Measurements from ENCODE around the gene ZNF771. TPM values are rescaled to one million over a fixed set of nuclear protein-coding genes. Genes with fewer than 3 reads are reported as not detected.

The ZNF771 gene
- total and polyA plus RNA-seq, 9 of the 15 experiments (the other 6 are each of a cell fraction or from before 2014, with no cell fraction given), result 1.5 to 12.6 (median 4.4) TPM

DNA sequence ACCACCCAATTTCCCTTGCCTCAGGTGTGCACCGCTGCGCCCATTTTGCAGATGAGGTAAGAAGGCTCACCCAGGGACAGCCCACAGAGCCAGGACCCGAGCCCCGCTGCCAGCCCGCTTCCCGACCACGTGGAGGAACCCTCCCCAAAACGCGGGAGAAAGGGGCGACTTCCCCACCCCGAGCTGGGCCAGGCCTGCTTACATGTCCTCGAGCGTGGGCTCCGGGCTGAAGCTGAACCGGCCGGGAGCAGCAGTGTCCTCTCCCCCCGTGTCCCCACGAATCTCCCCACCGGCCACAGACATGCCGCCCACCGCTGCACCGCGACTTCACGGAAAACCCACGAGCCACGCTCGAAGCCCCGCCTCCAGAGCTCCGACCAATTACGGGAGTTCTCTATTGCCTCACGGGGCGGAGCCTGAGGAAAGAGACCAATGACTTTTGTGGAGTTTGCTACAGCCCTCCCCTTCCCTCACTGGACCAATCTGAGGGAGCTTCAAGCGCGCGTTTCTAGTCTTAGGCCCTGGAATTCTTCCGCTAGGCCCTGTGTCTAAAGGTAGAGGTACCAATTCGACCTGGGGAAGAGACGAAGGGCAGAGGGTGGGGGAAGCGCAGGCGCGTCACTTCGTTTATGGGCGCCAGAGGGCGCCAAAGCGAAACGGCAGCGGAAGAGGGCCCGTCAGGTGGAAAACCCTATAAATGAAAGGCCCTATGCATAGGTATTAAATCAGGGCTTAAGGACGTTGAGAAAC lies 22.4 kb downstream of the ZNF771 start, which contains the start of gene DCTPP1 (continued):
- peak; percentile 29; the same call in 1 of the 2 replicates for TF ChIP-seq MXI1 (IDR thresholded peaks at IDR 0.05; ENCODE audit: low read depth, low read length)
- TF ChIP-seq ILF3 (IDR thresholded peaks at IDR 0.05; ENCODE audit: borderline replicate concordance), result no peak
- no peak for TF ChIP-seq ETV6 (IDR thresholded peaks at IDR 0.05; ENCODE audit: borderline replicate concordance in 1 of 2, low read depth in 2 of 2, low read length in 1 of 2)
- TF ChIP-seq ETV6 (CRISPR knock-in tag; IDR thresholded peaks at IDR 0.05; ENCODE audit: borderline replicate concordance), result no peak
- peak; percentile 45; the same call in 1 of the 2 replicates for TF ChIP-seq NR2C1 (IDR thresholded peaks at IDR 0.05)
- TF ChIP-seq NR2C1 (tag; IDR thresholded peaks at IDR 0.05), result no peak
- no peak for TF ChIP-seq KLF13 (tag; IDR thresholded peaks at IDR 0.05; ENCODE audit: borderline replicate concordance, low read depth)
- TF ChIP-seq SMAD4 (CRISPR knock-in tag; conservative IDR thresholded peaks at IDR 0.05), result peak; percentile 60
- TF ChIP-seq YY1 (IDR thresholded peaks at IDR 0.05; ENCODE audit: borderline replicate concordance in 1 of 3, control insufficient read depth in 1 of 3, extremely low read depth in 1 of 3, insufficient read depth in 3 of 3, insufficient read length in 1 of 3, insufficient replicate concordance in 2 of 3, low read depth in 1 of 3, low read length in 2 of 3), result peak in 1 of 3 experiments; percentile 7
- TF ChIP-seq, protein P1, sequence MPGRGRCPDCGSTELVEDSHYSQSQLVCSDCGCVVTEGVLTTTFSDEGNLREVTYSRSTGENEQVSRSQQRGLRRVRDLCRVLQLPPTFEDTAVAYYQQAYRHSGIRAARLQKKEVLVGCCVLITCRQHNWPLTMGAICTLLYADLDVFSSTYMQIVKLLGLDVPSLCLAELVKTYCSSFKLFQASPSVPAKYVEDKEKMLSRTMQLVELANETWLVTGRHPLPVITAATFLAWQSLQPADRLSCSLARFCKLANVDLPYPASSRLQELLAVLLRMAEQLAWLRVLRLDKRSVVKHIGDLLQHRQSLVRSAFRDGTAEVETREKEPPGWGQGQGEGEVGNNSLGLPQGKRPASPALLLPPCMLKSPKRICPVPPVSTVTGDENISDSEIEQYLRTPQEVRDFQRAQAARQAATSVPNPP (IDR thresholded peaks at IDR 0.05; ENCODE audit: borderline replicate concordance, insufficient read depth, insufficient read length), result no peak
- peak; percentile 12; the same call in 1 of the 2 replicates for TF ChIP-seq USF2 (CRISPR knock-in tag; IDR thresholded peaks at IDR 0.05)
- TF ChIP-seq NR2C2 (CRISPR knock-in tag; IDR thresholded peaks at IDR 0.05), result peak; percentile 50; the same call in 1 of the 2 replicates
- TF ChIP-seq NR2C2 (tag; IDR thresholded peaks at IDR 0.05), result peak; percentile 88
- peak; percentile 88 for TF ChIP-seq MYC (IDR thresholded peaks at IDR 0.05; ENCODE audit: low read depth, low read length)
- TF ChIP-seq MYC (CRISPR knock-in tag; IDR thresholded peaks at IDR 0.05; ENCODE audit: borderline replicate concordance, low read depth), result peak; percentile 91; the same call in 1 of the 2 replicates
- peak; percentile 72; the same call in 1 of the 2 replicates for TF ChIP-seq MBD2 (IDR thresholded peaks at IDR 0.05; ENCODE audit: borderline replicate concordance, low read depth)
- TF ChIP-seq, protein P2, sequence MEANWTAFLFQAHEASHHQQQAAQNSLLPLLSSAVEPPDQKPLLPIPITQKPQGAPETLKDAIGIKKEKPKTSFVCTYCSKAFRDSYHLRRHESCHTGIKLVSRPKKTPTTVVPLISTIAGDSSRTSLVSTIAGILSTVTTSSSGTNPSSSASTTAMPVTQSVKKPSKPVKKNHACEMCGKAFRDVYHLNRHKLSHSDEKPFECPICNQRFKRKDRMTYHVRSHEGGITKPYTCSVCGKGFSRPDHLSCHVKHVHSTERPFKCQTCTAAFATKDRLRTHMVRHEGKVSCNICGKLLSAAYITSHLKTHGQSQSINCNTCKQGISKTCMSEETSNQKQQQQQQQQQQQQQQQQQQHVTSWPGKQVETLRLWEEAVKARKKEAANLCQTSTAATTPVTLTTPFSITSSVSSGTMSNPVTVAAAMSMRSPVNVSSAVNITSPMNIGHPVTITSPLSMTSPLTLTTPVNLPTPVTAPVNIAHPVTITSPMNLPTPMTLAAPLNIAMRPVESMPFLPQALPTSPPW (CRISPR knock-in tag; IDR thresholded peaks at IDR 0.05), result peak; percentile 74
- TF ChIP-seq ZNF449 (CRISPR knock-in tag; IDR thresholded peaks at IDR 0.05), result no peak
- TF ChIP-seq CREBBP (IDR thresholded peaks at IDR 0.05; ENCODE audit: low read depth, low read length), result no peak
- TF ChIP-seq DDX20 (tag; IDR thresholded peaks at IDR 0.05; ENCODE audit: low read depth), result no peak
- no peak for TF ChIP-seq FIP1L1 (IDR thresholded peaks at IDR 0.05; ENCODE audit: low read depth, low read length, poor library complexity, severe bottlenecking)

Data from K562 (cell line).